NCI-H82 treated with DMSO at 0.1 percent for 48 hours (cell line): ENCODE results near the gene UCN3.

Experiments used
- DNase-seq: peaks from one replicate; lab custom pipeline; 2025; ENCODE audit not compliant: unreplicated experiment; lab: John Stamatoyannopoulos, UW

Gene UCN3, protein sequence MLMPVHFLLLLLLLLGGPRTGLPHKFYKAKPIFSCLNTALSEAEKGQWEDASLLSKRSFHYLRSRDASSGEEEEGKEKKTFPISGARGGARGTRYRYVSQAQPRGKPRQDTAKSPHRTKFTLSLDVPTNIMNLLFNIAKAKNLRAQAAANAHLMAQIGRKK

DNA sequence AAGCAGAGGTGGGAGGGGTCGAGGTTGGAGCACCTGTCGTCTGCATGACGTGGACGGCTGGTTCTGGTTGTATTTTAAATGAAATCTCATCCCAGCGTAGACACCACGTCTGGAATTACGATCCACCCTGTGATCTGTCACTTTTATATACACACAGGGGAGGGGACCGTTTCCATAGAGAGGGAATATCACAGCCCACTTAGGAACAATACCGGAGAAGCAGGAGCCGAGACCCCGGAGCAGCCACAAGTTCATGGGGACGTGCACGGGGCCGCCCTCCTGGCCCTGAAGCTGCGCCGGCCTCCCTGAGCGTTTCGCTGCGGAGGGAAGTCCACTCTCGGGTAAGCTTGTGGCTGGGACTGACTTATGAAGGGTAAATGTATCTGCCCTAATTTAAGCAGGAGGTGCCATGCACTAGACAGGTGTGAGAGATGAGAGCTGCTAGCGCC, at the start of gene UCN3:
TSS of gene UCN3 (plus strand) at position 77 of the 449 bp plus-strand sequence. CDS start 8,755 bp downstream, outside the sequence.
- no peak for DNase-seq

DNA sequence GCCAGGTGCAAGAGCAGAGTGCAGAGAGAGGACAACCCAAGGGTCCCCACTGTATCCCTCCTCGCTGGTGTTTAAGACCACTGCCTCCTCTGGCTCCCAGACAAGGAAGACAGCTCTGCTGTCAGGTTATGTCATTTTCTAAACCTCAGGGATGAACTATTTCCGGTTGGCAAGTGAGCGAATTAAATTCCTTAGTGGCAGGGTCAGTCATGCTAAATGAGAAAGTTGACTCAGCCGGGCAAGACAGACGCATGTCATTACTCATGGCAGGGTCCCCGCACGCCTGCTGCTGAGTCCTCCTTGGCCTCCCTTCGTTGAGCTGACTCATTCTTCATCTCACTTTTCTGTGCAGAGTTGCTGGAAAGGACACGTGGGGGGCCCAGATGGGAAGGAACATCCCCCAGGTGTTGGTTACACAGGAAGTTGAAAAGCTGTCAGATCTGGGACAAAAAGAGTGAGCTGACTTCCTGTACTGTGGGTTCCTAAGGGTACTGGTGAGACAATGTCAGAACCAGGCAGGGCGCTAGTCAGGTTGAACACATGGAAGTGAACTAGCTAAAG, 47.1 kb upstream of the UCN3 start:
- no peak for DNase-seq

DNA sequence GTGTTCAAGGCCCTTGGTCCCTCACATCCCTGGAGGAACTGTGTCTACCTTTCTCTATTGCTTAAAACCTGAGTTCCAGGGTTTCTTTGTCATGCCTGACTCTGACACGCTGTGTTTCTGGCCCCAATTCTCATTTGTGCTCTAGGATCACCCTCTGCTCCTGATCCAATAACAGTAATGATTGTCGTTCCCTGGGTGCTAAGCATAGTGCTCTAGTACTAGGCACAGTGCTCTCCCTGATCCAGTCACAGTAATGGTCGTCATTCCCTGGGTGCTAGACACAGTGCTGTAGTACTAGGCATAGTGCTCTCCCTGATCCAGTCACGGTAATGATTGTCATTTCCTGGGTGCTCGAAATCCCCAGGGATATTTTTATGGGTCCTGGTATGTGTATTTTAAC, 46.6 kb upstream of the UCN3 start:
- no peak for DNase-seq

DNA sequence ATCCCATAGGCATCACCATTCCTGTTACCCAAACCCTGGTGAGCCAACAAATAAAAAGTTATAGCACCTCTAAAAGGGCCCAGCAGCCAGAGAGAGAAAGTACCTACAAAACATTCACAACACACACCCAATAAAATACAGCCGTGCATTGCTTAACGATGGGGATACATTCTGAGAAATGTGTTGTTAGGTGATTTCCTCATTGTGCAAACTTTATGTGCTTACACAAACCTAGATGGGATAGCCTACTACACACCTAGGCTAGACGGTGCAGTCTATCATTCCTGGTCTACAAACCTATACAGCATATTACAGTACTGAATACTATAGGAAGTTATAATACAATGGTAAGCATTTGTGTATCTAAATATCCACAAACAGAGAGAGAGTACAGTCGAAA, 44.9 kb upstream of the UCN3 start:
- no peak for DNase-seq

DNA sequence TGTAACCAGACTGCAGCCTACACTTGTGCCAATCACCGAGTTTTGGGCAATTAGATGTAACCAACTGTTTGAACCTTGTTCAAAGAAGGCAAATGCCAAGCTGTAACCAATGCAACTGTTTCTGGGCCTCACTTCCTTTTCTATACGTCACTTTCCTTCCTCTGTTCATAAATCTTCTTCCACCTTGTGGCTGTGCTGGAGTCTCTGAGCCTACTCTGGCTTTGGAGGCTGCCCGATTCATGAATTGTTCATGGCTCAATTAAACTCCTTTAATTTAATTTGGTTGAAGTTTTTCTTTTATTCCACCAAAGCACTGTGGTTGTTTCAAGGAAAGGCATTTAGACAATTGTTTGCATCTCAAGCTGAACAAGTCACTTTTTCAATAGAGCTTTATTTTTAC, 43.5 kb upstream of the UCN3 start:
- no peak for DNase-seq

DNA sequence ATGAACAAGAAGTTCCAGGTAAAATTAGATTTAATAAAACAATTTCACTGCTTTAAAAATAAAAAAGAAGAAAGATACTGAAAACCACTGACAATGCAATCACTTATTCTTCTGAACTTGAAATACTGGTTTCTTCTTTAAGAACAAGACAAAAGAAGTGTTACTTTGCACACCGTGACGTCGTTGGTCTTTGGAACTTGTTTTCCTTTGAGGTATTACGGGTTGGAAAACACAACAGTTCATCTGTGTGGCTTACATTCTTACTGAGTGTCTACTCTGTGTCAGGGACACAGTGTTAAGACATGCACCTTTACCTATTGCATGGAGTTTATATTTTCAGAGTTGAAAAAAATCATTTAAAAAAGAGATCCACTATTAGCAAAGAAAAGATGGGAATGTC, 41.3 kb upstream of the UCN3 start:
- no peak for DNase-seq

DNA sequence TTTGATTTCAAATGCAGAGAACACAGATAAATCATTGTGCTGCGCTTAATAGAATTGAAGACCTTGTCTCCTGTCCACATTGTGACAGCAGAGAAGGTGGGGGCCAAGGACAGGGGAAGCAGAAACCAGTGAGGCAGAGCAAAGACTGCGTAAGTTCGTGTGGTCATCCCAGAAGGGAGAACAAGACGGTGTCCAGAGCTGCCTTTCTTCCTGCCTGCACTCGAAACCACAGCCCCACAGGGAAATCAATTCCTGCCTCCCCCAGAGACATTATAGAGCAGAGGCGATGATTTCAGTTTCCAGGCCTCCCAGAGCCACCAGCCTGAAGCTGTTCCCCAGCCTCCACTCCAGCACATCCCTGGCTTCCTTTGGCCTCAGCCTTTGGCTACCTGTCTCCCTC, 39.7 kb upstream of the UCN3 start:
- DNase-seq = no peak

DNA sequence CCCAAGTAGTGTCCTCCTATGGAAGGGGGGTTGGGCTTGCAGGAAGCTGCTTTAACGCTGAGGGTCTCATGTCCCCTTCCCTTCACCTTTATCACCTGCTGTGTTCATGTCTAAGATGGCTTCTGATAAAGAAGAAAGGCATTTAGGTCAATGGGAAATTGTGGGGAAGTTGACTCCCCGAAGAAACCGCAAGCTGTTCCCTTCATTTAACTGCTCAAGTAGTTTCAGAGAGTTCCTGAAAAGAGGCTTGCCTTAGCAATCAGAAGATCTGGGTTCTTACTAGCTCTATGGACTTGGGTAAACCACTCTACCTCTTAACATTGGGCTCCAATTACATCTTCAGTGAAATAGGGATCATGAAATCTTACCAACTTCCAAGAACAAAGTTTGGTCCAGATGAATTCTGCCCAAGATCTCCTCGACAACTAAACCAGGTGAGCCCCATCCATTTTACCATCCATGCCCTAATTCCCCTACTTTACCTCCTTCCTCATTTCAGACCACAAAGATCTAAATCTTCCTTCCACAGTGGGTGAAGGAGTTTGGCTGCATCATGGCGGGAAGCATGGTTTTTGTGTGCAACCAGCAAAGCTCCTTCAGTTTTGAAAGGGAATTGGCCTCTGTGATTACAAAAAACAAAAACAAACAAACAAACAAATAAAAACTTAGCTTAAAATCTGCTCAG, 30.4 kb upstream of the UCN3 start:
- DNase-seq = no peak

DNA sequence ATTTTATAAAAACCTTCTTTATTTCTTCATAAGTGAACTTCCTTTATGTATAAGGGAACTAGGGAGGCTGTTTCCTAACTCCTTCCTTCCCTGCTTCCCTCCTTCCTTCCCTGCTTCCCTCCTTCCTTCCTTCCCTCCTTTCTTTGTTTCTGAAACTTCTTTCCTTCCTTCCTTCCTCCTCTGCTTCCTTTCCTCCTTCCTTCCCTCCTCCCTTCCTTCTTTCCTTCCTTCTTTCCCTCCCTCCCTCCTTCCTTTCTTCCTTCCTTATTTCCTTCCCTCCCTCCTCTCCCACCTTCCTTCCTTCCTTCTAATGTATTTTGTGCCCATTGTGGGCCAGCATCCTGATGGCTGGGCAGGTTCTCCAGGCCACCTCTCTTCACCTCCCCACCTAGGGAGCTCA, 26.8 kb upstream of the UCN3 start:
- no peak for DNase-seq

DNA sequence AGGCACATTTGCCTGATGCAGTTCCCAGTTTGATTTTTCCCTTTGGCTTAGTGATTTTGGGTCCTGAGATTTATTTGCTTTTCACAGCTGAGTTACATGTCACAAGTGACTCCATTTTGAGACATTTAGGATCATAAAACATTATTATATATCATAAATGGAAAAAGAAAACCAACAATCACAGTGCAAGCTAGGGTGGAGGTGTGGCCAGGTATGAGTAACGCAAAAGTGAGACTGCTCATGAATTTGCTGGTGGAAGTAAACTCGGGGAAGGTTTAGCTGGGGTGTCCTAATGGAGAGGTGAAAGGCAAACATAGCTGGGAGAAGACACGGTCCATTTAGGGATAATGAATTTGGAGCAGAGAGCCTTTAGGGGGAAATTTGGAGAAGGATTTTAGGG, 21.7 kb upstream of the UCN3 start:
- DNase-seq = no peak

DNA sequence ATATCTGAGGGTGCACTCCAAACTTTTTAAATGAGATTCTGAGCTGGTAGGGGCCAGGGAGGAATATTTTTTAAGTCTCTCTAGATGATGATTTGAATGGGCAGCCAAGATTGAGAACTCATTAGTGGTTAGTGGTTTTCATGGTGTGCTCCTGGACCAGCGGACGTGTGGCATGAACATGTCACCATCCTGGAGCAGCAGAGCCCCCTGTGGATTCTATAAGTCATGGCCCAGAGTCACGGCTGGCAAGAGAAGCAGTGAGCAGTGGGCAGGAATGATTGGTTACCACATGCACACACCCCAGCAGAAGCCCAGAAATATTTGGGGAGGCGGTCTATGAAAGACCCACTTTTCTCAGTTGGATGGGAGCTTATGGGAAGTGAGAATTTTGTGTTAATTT, 21.2 kb upstream of the UCN3 start:
- no peak for DNase-seq

DNA sequence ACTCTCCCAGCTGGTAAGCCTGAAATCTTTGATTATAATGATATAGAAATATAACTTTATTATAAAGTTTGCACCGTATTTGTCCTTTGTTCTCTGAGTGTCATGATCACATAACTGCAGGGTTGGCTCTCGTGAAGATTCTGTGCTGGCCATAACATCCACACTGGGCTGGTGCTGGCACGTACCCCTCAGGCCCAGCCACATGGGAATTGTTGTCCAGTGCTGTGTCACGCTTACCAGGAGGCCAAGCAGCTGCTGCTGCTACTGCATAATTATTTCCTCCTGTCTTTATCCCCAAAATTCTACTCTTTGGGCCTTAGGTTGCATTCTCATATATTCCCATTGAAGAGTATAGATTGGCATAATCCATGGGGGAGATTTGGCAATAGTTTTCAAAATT, 20.8 kb upstream of the UCN3 start:
- no peak for DNase-seq

DNA sequence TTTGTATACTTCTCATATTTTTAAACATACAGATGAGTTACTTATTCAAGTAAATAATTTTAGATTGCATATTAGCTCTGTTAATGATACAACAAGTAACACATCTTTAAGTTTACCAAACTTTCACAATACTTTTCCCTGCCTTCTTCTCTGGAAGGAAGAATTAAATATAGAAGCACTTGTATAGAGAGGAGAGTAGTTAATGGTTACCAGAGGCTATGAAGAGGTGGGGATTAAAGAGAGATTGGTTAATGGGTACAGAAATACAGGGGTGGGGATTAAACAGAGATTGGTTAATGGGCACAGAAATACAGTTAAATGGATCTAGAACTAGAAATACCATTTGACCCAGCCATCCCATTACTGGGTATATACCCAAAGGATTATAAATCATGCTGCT, 20.0 kb upstream of the UCN3 start:
- DNase-seq = no peak

DNA sequence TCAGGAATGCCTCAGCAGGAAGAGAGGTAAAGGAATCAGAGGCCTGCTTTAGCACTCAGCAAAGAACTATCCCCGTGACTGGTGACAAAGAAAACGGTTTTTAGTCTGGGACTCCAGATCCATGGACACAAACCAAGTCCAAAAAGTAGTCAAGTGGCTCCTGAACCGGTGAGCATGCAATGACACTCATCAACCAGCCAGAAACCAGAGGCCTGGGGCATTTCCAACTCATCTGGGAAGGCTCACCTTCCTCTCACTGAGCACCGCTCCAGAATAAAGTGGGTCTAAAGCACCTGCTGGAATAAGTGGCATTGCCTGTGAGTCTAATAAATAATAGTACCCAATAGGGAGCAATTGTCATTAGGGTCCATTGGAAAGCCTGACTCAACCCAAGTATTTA, 17.9 kb upstream of the UCN3 start:
- DNase-seq = no peak

DNA sequence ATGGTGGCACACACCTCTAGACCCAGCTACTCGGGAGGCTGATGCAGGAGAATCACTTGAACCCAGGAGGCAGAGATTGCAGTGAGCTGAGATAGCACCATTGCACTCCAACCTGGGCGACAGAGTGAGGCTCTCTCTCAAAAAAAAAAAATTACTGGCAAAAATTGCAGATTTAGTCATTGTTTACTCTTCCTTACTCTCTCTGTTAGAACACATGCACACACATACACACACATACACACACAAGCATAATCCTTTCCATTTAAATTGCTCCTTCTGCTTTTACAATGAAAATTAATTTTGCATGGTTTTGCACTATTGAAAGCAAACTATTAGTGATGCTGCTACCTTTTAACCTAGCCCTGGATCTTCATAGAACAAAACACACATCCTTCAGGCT, 15.4 kb upstream of the UCN3 start:
- DNase-seq = no peak

DNA sequence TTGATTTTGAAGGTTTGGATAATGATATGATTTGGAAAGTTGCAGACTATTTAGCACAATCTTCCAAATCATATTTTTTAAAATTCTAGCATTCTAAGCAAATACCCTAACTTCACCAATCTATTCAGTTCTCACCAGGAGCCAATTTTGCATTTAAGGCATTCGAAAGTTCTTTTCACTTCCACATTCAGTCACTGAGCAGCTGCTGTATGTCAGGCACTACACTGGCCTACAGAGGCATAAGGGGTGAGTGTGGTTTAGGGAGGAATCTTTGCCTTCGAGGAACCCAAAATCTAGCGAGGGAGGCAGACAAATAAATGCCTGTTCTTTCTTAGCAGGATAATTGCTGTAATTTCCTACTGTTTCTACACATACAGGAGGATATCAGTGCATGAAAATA, 10.7 kb upstream of the UCN3 start:
- DNase-seq = no peak

DNA sequence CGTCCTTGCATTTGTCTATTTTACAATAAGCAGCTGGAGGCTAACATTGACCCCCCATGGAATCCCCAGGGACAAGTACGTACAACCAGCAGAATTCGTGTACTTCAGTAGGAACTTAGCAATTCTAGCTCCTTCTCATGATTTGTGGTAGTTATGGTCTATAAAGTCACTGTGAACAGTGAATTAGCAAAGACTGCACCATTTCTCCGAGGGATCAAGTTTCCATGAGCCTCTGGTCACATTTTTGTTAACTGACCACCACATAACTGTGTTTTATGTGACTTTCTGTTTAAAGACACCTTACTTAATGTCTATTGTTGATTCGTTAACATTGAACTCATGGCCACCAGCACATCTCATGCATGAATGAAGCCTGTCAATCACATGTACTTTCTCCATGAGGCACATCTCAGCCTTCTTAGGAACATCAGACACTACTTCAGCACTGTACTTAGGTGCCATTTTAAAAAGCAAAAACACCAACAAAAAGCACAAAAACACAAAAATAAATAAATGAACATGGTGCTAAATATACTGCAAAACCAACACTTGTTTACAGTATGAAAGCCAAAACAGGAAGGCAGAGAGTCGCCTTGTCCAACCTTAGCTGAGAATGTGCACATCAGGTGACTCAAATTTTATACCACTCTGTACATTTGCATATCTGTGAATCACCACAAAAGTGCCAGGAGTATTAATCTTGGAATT, 9.0 kb upstream of the UCN3 start:
- no peak for DNase-seq

DNA sequence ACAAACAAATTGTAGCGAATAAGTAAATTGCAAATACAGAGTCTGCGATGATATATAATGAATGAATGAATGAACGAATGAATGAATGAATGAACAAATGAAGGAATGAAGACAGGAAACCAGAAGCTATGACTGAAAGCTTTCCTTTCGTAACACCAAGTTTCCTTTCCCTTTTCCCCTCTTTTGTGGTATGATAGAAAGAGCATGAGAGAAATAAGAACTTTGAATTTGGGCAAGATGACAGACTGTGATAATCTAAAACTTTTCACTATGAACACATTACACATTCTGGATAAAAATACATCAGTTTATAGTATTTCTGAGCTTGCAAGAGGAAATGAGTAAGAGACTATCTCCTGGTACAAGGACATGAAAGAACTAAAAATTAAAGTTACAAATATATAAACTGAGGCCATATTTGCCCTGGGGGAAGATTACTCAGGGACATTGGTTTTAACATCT, 8.4 kb upstream of the UCN3 start:
- DNase-seq = no peak

DNA sequence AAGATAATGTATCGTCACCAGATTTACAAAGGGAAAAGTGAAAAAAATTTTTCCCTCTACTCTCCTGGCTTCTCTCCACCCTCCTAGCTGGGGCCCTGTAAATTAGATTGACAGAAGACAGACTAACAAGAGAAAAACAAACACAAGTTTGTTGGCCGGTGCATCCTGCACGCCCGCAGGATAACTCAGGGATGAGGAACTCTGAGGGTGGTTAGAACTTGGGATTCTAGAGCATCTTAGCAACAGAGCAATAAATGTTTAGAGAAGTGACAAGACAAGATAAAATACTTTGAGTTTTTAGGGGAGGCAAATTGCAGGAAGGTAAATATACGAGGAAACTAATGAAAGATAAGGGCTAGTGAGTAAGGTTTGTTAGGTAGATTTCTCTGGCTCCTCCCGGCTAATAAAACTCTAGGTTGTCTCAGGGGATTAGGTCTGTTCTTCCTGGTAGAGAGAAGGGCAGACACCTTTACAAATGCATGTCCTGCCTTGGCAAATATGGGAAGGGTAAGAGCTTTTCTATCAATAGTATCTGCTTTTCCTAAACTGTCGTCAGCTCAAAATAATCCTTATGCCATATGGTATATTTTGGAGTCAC, 4.3 kb upstream of the UCN3 start:
- DNase-seq = no peak

DNA sequence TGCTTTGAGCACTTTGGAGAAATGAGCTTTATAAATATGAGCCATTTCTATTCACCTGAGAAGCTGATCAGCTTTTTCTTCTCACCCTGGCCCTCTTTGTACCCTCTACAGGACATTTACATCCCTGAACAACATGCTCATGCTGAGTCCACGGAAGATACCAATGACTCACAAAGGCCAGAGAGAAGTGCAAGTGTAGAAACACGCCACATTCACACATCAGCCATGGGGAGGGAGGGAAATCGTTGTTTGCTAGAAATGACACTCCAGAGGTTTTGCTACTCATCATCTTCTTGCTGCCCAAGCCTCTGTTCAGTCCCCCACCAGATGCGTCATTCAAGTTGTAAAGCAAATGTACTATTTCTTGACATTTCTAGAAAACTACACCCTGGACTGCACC, 2.8 kb upstream of the UCN3 start:
- DNase-seq = no peak

DNA sequence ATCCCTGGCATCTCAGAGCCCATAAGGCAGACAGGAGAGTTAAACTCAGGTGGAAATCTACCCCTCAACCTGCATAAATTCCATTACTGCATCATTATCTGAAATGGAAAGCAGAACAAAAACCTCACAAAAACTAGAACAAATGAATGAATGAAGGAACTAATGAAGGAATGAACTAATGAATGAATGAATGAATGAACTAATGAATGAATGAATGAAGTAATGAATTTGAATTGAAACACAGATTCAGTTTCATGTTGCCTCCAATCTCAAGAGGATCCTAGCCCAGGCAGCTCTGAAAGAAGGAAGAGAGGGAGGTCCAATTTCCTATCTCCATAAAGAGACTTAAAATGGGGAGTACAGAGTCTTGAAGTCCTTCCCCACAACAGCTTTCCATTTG, 1.9 kb upstream of the UCN3 start:
- no peak for DNase-seq

DNA sequence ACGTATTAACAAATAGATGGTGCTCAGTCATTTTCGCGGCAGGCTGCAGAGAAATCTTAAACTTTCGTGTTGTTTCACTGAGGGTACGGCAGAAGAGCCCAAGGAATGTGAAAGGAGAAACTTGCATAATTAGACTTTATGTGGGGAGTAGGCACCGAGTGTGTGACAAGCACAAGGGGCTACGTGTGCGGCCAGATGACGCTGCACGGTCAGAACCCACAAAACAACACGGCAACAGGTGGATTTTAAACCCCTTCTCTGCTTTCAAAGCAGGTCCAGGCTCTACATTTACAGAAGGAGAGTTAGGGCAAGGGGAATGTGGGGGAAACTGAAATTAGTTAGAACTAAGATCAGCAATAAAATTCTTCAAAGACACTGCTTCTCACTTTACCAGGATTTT, 392 bp upstream of the UCN3 start:
- DNase-seq = no peak
